Nucleus accumbens (tissue), 56 donors: ENCODE results near the gene NCKAP5.
A peak's percentile ranks its signal among the peaks of the same experiment; 100 is the strongest.

Experiments used
- DNase-seq, 56 donors: peaks; one replicate each; lab custom pipeline; 2025; lab: John Stamatoyannopoulos, UW

NCKAP5 gene

GRCh38 chr2:132979339-132980093, 588.7 kb downstream of the NCKAP5 start:
- peak in 1 of 56 donors; percentile 2 for DNase-seq

GRCh38 chr2:132978840-132979239, 589.4 kb downstream of the NCKAP5 start:
- peak in 11 of 56 donors; percentile 1 to 36 (median 13) for DNase-seq

- peak in 12 of 56 donors; percentile 3 to 66 (median 30) for DNase-seq
Observed at GRCh38 chr2:132977812-132978529, 590.3 kb downstream of the NCKAP5 start.

GRCh38 chr2:132975193-132976105, 592.8 kb downstream of the NCKAP5 start:
- DNase-seq: no peak

- DNase-seq: no peak
Observed at GRCh38 chr2:132974467-132975095, 593.7 kb downstream of the NCKAP5 start.

- DNase-seq: no peak
Observed at GRCh38 chr2:132971310-132972061, 596.8 kb downstream of the NCKAP5 start.

GRCh38 chr2:132969371-132969985, 598.8 kb downstream of the NCKAP5 start:
- DNase-seq: no peak

GRCh38 chr2:132965460-132965859, 602.8 kb downstream of the NCKAP5 start:
- DNase-seq: no peak

GRCh38 chr2:132963161-132963560, 605.1 kb downstream of the NCKAP5 start:
- DNase-seq: no peak

- no peak for DNase-seq
Observed at GRCh38 chr2:132958887-132959286, 609.4 kb downstream of the NCKAP5 start.

- DNase-seq: no peak
Observed at GRCh38 chr2:132955871-132956615, 612.2 kb downstream of the NCKAP5 start.

- no peak for DNase-seq
Observed at GRCh38 chr2:132953771-132954170, 614.5 kb downstream of the NCKAP5 start.

- DNase-seq: no peak
Observed at GRCh38 chr2:132951008-132951714, 617.1 kb downstream of the NCKAP5 start.

- DNase-seq: no peak
Observed at GRCh38 chr2:132949108-132949507, 619.2 kb downstream of the NCKAP5 start.

- no peak for DNase-seq
Observed at GRCh38 chr2:132948211-132948610, 620.1 kb downstream of the NCKAP5 start.

GRCh38 chr2:132943829-132944228, 624.4 kb downstream of the NCKAP5 start:
- DNase-seq: peak in 1 of 56 donors; percentile 13

- DNase-seq: no peak
Observed at GRCh38 chr2:132941296-132942020, 626.8 kb downstream of the NCKAP5 start.
